ENCODE measurements around the gene TTYH3.

DNA sequence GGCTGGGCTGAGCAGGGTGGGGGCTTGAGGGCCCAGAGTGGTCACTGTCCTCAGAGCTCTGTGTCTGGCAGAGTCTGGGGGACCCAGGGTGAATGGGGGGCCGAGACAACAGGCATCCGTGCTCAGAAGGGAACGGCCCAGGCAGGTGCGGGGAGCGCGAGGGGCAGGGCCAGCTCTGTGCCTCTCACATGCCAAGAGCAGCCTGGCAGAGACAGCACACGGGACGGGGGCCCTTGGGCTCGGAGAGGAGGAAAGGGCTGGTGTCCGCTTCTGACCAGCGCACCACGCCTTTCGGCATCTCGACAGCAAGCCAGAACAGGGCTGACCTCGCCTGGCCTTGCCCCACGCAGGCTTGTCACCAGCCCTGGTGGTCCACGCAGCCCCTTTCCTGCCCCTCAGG lies 69.6 kb downstream of the TTYH3 start:
- TF ChIP-seq, protein P1, sequence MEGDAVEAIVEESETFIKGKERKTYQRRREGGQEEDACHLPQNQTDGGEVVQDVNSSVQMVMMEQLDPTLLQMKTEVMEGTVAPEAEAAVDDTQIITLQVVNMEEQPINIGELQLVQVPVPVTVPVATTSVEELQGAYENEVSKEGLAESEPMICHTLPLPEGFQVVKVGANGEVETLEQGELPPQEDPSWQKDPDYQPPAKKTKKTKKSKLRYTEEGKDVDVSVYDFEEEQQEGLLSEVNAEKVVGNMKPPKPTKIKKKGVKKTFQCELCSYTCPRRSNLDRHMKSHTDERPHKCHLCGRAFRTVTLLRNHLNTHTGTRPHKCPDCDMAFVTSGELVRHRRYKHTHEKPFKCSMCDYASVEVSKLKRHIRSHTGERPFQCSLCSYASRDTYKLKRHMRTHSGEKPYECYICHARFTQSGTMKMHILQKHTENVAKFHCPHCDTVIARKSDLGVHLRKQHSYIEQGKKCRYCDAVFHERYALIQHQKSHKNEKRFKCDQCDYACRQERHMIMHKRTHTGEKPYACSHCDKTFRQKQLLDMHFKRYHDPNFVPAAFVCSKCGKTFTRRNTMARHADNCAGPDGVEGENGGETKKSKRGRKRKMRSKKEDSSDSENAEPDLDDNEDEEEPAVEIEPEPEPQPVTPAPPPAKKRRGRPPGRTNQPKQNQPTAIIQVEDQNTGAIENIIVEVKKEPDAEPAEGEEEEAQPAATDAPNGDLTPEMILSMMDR (IDR thresholded peaks at IDR 0.05 in 2 of 3, conservative IDR thresholded peaks at IDR 0.05 in 1 of 3; ENCODE audit: insufficient read depth in 2 of 3, low read depth in 1 of 3, low read length in 3 of 3), result no peak
- no peak for TF ChIP-seq LEF1 (IDR thresholded peaks at IDR 0.05)
